BJ (cell line): Measurements from ENCODE around the gene ADGRF5. TPM values are rescaled to one million over a fixed set of nuclear protein-coding genes. Genes with fewer than 3 reads are reported as not detected.

ENCODE experiments used
- CTCF ChIA-PET: fragments of 350-600 bp; formaldehyde crosslinking; extraction: SDS; loops from one replicate; lab custom pipeline; 2021; ENCODE audit warnings: antibody characterized with exemption, inconsistent platforms; lab: Yijun Ruan, JAX
- POLR2A ChIA-PET: fragments of 300-600 bp; sonication (Branson Sonifier 250); formaldehyde crosslinking; extraction: SDS; loops from one replicate; lab custom pipeline; 2021; ENCODE audit warnings: antibody characterized with exemption; lab: Charles Lee
- DNase-seq: peaks from one replicate; pipeline ENCODE4 v3.0.0-alpha.2; 2011; ENCODE audit warnings: low read depth
- H3K27me3 ChIP-seq: 2 replicates; pipeline ENCODE4 v1.6.0; 2011; ENCODE audit warnings: low read length; ENCODE audit not compliant: control insufficient read depth, insufficient read depth
- H3K36me3 ChIP-seq: 2 replicates; pipeline ENCODE4 v1.5.1; 2011; ENCODE audit warnings: low read length; ENCODE audit not compliant: control insufficient read depth, insufficient read depth
- H3K4me3 ChIP-seq: 2 replicates; pipeline ENCODE4 v1.5.1; 2011; ENCODE audit warnings: low read depth, mild to moderate bottlenecking, control low read depth, low read length
- polyA plus RNA-seq: library from polyadenylated mRNA; depleted of rRNA; stranded (reverse); fragments of >200 nt; gene quantifications from 2 replicates; pipeline ENCODE4 v1.2.3, GENCODE V29; 2011
- TF ChIP-seq, protein P1 (sequence below): IDR thresholded peaks from 2 replicates; pipeline ENCODE4 v1.5.1; 2011; ENCODE audit warnings: low read depth, mild to moderate bottlenecking, control low read depth, inconsistent platforms, low read length, moderate library complexity; ENCODE audit not compliant: insufficient read depth

The ADGRF5 gene
- polyA plus RNA-seq, 1 experiment: not detected

DNA sequence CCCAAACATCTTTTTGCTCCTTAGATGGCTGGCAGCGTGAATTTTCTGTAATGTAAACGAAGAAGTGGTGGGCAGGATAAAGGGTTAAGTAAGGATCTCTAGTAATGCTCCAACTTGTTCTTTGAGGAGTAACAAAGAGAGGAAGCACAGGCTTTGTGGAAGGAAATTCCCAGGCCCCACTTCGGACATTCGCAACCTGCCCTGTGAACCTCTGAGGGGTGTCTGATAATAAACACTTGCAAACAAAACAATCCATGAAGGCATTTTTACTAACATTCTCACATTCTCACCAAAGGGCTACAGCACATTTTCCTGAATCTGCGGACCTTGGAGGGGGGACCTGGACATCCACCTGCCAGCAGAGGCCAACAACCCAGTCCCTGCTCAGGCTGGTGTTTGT, 25.8 kb upstream of the ADGRF5 start:
- Histone ChIP-seq H3K4me3 (no peak overlapping the region), H3K27me3 (peaks cover 3% of the 10 kb centered on the region; the same call in 1 of the 2 replicates), H3K36me3 (no peaks in the 10 kb centered on the region)
- ChIA-PET POLR2A (no interaction called here), CTCF (no interaction called here)
- TF ChIP-seq, protein P1, sequence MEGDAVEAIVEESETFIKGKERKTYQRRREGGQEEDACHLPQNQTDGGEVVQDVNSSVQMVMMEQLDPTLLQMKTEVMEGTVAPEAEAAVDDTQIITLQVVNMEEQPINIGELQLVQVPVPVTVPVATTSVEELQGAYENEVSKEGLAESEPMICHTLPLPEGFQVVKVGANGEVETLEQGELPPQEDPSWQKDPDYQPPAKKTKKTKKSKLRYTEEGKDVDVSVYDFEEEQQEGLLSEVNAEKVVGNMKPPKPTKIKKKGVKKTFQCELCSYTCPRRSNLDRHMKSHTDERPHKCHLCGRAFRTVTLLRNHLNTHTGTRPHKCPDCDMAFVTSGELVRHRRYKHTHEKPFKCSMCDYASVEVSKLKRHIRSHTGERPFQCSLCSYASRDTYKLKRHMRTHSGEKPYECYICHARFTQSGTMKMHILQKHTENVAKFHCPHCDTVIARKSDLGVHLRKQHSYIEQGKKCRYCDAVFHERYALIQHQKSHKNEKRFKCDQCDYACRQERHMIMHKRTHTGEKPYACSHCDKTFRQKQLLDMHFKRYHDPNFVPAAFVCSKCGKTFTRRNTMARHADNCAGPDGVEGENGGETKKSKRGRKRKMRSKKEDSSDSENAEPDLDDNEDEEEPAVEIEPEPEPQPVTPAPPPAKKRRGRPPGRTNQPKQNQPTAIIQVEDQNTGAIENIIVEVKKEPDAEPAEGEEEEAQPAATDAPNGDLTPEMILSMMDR: no peak
- DNase-seq: no peak

DNA sequence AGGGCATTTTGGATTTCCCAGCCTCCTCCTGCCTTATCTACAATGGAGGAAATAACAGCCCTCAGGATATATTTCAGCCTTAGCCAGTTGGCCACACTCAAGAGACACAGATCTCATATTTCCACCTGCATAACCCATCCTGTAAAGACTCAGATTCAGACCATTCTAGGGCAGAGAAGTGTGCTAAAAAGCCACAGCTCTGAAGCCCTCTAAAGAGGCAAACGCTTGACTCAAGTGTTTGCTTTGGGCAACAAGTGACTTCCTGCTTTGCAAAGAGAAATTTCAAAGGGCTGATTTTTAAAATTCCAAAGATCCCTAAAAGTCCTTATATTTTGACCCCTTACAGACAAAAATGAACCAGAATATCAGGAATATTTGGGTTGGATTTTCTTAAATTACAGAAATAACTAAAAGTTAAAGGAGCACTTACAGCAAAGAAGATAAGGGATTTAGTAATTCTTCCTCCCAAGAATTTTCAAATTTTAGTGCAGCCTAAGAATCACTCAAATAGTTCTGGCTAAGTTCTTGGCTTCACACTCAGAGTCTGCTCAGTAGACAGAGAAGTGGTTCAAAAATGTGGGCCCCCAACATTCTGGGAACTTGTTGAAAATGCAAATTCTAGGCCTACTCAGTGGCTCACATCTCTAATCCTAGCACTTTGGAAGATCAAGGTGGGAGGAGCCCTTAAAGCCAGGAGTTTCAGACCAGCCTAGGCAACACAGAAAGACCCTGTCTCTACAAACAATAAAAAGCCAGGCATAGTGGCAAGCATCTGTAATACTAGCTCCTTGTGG, 18.9 kb upstream of the ADGRF5 start:
- Histone ChIP-seq H3K36me3 (no peaks in the 10 kb centered on the region), H3K4me3 (no peak overlapping the region), H3K27me3 (peaks cover 5% of the 10 kb centered on the region; the same call in 1 of the 2 replicates)
- no peak for DNase-seq
- POLR2A ChIA-PET: no interaction called here
- TF ChIP-seq, protein P1: no peak
- CTCF ChIA-PET: no interaction called here

DNA sequence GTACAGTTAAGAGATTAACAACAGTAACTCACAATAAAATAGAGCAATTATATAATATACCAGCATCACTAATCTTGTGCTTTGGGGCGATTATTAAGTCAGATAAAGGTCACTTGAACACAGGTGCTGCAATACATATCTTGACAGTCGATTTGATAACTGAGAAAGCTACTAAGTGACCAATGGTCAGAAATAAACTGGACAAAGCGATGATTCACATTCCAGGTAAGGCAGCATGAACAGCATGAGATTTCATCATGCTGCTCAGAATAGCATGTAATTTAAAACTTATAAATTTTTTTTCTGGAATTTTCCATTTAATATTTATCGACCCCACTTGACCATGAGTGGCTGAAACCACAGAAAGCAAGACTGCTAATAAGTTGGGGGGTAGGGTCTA, 15.9 kb upstream of the ADGRF5 start:
- ChIA-PET POLR2A (no interaction called here), CTCF (no interaction called here)
- no peaks in the 10 kb centered on the region for H3K36me3 ChIP-seq
- TF ChIP-seq, protein P1: no peak
- peaks cover 1% of the 10 kb centered on the region; the same call in 1 of the 2 replicates for H3K27me3 ChIP-seq
- no peak overlapping the region for H3K4me3 ChIP-seq
- DNase-seq: no peak

DNA sequence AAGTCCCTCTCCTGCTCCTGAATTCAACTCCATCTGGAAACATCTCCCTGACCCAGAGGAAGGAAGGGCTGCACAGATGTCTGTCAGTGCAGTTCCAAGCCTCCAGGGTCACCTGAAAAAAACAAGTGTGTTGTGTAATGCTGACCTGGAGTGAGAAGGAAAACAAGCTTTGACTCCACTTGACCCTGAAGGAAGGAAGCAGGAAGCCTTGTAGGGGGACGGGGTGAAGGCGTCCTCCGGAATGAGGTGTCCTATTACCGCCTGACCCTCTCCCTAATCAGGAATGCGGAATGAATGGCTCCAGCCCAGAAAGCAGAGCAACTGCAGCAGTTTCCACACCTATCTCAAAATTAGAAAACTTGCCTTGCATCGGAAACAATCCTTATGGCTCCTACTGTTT, 13.9 kb upstream of the ADGRF5 start:
- ChIA-PET CTCF (interaction anchor here (0.7 kb wide), 1 partner anchor 15 kb away, joined by 3 read pairs; no protein-coding TSS in a partner anchor), POLR2A (no interaction called here)
- peaks cover 1% of the 10 kb centered on the region; the same call in 1 of the 2 replicates for H3K27me3 ChIP-seq
- H3K4me3 ChIP-seq: no peak overlapping the region
- TF ChIP-seq, protein P1: no peak
- H3K36me3 ChIP-seq: no peaks in the 10 kb centered on the region
- DNase-seq: no peak

DNA sequence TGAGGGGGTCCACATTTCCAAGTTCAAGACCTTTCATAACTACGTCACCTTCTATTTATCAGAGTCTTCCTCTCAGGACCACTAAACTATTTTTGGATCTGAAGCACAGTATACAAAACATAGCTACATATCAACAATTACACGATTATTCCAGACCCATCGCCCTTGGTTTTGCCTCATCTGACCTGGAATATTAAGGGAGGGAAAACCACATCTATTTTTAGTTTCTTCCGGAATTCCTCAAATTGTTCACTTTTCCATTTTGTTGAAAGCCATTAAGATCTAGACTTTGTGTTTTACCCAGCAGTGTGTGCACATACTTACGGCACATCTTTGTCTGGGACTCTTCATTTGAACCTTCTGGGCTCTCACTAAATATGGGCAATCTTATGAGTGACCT, 12.0 kb upstream of the ADGRF5 start:
- ChIA-PET POLR2A (no interaction called here), CTCF (no interaction called here)
- TF ChIP-seq, protein P1: no peak
- DNase-seq: no peak
- no peaks in the 10 kb centered on the region for H3K36me3 ChIP-seq
- H3K27me3 ChIP-seq: peaks cover 1% of the 10 kb centered on the region; the same call in 1 of the 2 replicates
- H3K4me3 ChIP-seq: no peak overlapping the region
